Upper lobe of left lung (tissue), 4 donors: ENCODE measurements around the gene NPL.

Experiments
- POLR2A ChIP-seq, 4 donors: fragments of 450-650 bp; IDR thresholded peaks; one replicate each; pipeline ENCODE4 v1.5.1; 2016 to 2017; ENCODE audit warnings: antibody characterized with exemption in 4 of 4, mild to moderate bottlenecking in 2 of 4
- TF ChIP-seq, protein P1 (sequence below), 6 experiments: fragments of 450-650 bp in 4 of 6; fragments of 200-600 bp in 2 of 6; sonication (generic) in 2 of 6; IDR thresholded peaks; one replicate each; pipeline ENCODE4 v1.5.1; 2016 to 2019; ENCODE audit warnings: antibody characterized with exemption in 6 of 6

DNA sequence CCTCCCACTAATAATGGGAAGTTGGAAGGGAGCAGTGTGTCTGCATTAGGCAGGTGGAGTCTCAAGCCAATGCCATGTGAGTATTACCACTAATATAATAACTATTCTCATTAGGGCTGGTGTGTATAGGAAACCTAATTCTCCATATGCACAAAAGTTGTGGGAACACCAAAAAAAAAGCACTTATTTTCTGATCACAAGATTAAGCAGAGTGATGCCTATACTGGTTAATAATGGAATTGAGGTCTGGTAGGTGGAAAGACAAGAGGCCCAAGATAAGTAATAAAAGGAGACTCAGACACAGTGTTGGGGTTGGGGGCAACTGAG, 7.0 kb upstream of the NPL start:
- TF ChIP-seq, protein P1, sequence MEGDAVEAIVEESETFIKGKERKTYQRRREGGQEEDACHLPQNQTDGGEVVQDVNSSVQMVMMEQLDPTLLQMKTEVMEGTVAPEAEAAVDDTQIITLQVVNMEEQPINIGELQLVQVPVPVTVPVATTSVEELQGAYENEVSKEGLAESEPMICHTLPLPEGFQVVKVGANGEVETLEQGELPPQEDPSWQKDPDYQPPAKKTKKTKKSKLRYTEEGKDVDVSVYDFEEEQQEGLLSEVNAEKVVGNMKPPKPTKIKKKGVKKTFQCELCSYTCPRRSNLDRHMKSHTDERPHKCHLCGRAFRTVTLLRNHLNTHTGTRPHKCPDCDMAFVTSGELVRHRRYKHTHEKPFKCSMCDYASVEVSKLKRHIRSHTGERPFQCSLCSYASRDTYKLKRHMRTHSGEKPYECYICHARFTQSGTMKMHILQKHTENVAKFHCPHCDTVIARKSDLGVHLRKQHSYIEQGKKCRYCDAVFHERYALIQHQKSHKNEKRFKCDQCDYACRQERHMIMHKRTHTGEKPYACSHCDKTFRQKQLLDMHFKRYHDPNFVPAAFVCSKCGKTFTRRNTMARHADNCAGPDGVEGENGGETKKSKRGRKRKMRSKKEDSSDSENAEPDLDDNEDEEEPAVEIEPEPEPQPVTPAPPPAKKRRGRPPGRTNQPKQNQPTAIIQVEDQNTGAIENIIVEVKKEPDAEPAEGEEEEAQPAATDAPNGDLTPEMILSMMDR (IDR thresholded peaks at IDR 0.05), result no peak
- TF ChIP-seq POLR2A (IDR thresholded peaks at IDR 0.05), result no peak
